ENCODE data around the gene KANSL1.

DNA sequence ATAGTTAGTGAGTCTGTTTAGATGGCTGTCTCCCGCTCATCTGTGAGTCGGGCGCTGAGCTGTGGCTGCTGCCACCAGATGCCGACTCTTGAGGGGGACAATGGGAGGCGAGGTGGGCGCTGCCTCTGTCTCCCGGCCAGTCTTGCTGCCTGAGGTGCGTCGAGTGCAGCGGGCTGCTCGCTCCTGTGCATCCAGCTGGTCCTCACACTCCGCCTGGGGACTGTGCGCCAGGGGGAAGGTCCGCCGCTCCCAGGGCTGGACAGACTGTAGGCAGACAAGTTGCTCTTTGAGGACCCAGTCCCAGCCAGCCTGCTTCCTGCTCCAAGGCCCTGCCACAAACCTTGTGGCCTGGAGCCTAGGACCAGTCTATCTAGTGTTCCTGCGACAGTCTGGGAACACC is 161.8 kb downstream of the KANSL1 start:
- TF ChIP-seq, protein P1, sequence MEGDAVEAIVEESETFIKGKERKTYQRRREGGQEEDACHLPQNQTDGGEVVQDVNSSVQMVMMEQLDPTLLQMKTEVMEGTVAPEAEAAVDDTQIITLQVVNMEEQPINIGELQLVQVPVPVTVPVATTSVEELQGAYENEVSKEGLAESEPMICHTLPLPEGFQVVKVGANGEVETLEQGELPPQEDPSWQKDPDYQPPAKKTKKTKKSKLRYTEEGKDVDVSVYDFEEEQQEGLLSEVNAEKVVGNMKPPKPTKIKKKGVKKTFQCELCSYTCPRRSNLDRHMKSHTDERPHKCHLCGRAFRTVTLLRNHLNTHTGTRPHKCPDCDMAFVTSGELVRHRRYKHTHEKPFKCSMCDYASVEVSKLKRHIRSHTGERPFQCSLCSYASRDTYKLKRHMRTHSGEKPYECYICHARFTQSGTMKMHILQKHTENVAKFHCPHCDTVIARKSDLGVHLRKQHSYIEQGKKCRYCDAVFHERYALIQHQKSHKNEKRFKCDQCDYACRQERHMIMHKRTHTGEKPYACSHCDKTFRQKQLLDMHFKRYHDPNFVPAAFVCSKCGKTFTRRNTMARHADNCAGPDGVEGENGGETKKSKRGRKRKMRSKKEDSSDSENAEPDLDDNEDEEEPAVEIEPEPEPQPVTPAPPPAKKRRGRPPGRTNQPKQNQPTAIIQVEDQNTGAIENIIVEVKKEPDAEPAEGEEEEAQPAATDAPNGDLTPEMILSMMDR (conservative IDR thresholded peaks at IDR 0.05): no peak
- no peak for TF ChIP-seq ZFX (IDR thresholded peaks at IDR 0.05)
